DMS 273 (cell line): ENCODE measurements around the gene PKP4.
A peak's percentile ranks its signal among the peaks of the same experiment; 100 is the strongest.

Source experiments
- DNase-seq: peaks from one replicate; lab custom pipeline; 2025; ENCODE audit not compliant: unreplicated experiment; lab: John Stamatoyannopoulos, UW

The PKP4 gene

DNA sequence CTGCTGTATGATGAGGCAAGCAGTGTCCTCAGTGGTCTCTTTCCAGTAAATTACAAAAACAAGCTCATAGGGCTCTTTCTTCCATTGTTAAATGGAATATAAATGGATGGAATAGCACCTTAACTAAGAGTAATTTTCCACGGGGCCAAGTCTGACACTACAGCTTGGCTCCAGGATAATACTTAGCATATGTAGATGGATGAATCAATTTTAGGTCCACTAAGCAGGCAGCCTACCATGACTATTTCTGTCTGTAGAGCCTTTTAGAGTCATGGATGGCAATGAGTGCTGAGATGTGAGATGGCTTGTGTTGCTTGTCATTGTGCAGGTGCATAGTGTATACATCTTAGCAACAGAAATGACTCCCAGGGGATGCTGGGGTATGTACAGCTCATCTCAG, 125.9 kb downstream of the PKP4 start:
- DNase-seq = no peak

DNA sequence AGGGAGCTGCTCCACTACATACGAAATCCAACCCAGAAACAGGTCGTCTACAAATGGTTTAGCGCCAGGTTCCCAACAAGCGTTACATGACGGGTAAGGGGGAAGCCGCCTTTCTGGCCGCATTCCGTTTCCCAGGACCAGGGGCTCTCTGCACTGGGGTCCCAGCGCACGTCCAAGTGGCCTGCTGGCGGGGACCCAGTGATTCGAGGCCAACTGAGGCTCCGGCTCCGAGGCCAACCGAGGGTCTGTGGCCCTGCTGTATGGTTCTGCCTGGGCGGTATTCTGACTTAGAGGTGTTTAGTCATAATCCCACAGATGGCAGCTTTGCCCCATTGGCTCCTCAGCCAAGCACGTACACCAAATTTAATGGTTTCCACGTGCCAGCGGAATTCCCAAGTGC, 127.2 kb downstream of the PKP4 start:
- no peak for DNase-seq

DNA sequence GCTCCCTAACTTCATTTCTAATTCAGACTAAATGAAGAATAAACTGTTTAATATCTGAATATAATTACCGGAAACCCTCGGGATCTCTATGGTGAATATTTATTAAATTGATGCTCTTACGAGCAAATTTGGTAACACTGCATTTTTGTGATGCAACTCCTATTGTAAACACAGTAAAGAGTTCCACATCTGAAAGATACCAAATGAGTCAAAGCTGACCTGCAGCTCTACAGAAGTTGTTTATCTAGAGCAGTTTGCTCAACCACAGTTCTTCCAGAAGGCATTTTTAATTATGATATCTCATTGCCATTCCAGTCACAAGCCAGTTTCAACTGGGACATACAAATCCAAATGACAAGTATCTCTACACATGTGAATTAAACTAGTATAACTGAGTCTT, 129.7 kb downstream of the PKP4 start:
- DNase-seq = no peak

DNA sequence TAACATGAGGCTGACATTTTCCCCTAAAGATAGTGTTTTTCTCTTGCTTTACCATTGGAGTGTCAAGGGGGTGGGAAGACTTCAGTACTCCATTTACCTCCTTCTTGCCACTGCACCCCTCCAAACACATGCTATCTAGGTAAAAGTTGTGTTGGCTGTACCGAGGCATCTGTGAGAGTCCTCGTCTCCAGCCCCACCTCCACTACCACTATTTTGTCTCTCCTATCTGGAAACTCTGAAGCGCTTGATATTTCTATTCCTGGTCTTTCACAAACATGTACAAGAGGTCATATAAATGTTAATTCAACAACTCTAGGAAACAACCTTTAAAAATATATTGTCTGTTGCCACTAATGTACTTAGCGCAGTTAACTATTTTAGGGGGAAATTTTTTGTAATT, 132.6 kb downstream of the PKP4 start:
- DNase-seq = no peak

DNA sequence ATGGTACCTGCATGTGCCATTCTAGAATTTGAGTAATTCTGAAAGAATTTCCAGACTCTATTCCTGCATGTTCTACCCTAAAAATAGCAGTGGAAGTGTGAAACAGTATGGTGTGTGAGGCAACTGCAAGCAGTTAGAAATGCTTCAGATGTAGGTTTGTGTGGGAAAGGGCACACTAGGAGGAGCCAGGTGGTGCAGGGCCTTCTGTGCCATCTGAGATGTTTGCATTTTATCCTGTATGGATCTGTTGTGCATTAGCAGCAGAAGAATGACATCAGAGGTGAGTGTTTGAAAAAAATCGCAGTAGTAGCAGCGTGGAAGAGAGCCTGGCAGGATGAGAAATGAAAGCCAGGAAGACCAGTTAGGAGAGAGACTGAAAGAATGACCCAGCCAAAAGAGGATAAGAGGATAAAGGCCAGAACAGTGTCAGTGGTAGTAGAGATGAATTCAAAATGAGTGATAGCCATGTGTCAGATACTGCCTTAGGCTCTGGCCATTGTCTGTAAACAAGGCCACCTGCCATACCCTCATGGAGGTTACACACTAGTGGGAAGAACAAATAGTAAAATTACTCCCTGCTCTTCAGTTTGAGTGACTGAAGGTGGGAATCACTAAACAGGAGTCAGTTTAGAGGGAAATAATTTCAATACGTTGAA, 142.2 kb downstream of the PKP4 start:
- peak; percentile 24 for DNase-seq

DNA sequence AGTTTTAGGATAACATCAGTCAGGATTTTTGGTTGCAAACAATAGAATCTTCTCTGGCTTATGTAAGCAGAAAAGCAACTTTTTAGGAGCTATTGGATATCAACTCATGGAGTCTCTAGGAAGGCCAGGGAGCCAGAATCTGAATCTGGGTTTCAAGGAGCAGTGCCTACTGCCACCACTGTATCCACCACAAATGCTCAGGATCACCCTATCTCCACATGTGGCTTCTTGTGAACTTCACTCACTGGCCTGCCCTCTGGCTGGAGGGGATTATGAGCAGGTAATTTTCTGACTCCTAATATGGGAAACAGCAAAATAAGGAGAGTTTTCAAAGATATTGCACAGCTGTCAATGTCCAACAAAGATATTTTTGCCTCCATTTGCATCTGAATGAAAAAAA, 142.9 kb downstream of the PKP4 start:
- DNase-seq = no peak

DNA sequence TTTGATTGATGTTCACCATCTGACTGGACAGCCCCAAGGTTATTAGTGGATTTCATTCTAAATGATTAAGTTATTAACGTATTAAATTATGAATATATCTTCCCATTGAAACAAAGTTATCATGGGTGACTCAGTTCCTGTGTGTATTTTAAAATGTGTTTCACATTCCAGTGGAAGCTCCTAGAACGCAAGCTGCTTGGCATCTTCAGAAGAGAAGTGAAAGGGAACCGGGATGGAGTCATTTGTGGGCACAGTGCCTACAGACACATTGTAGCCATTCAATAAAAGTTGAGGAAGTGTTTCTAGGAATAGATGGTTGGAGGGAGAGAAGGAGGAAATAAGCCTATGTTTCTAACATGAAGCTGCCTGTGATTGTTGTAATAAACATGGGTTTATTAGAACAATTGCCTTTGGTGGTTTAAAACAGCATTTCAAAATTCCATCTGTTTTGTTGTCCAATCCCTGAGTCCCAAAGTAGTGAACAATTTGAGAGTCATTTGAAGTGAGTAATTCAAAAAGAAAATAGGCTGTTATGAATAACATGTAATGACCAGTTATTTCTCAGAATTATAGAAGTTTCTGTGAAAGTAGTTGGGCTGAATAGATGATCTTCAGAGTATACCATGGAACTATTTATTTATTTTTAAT, 143.5 kb downstream of the PKP4 start:
- no peak for DNase-seq

DNA sequence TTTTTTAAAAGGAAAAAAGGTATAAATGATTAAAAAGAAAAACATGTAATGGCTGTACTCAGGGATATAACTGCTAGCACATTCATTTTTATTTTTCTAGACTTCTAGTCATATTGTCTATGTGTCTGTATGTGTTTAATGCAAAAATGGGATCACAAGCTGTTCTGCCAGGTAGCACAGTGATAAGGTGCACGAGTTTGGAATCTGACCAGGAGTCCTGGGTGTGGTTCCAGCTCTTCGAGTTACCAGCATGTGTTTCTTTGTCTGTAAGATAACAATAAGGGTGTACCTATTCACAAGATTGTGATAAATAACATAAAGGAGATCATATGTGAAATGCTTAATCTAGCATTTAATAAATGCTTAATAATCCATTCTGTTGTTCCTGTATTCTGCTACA, 145.3 kb downstream of the PKP4 start:
- DNase-seq = no peak

DNA sequence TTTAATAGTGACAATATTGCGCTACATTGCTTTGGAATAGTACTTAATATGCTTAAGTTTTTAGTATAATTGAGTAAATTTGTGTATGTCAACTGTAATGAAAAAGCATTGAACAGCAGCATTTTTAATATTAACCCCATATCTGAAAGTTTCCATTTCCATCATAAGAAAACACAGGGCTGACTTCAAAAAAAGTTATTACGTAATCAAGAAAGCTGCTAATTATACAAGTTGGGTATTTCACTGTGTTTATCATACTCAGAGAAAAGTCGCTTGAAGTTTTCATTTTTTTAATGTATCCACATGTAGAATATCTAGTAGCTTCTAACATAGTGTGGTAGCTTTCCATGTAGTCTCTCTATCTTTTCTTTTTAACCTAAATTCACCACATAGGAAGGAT, 146.5 kb downstream of the PKP4 start:
- no peak for DNase-seq

DNA sequence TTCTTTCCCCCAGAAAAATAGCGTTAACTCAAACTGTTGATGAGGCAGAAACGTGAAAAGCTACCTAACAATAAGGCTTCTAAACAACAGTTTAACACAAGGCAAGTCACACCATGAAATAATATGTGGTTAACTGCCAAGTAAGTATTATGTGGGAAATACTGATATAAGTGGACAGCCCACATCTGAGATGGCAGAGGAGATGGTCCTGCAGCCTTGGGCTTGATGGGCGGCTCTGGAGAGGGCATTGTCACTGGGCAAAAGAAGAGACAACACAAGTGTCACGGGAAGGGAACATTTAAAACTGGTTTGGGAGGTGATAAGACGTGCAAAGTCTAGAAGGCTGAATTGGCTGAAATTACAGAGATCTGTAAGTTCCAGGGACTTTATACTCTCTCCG, 147.2 kb downstream of the PKP4 start:
- no peak for DNase-seq

DNA sequence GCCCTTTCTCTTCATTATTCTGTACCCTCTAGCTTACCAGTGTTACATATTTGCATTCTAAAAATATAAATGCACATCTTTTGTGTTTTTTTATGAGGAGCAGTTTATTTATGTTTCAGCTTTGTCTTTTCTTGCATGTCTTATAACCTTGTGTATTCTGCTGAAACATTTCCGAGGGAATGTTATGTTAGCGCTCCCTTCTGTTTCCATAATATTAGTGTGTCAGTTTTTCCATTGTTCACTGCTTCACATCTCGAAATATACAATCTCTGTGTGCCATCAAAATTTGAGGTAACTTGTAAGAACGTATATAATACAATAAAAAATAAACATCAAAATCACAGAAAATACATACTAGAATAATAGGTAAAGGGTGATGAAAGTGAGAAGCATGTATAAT, 153.3 kb downstream of the PKP4 start:
- no peak for DNase-seq

DNA sequence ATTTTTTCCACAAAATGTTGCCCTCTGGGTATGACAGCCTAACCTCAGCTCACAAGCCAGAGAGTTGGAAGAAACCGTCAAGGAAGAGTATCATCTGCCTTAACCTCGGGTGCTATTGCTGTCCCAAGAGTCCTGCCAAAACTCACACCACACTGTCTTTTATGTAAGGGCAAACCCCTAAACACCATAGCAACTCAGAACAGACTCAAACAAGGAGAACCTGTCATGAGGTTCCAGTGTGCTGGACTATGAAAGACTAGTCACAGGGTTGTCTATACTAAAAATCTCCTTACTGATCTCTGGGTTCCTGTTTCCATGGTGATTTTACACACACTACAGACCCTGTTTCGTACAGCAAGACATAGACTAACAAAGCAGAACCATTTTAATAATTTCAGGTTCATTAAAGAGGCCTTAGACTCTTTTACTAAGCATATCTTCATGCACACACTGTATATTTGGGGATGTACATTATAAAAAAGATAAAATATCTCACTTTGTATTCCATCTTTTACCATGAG, 159.8 kb downstream of the PKP4 start:
- DNase-seq = no peak

DNA sequence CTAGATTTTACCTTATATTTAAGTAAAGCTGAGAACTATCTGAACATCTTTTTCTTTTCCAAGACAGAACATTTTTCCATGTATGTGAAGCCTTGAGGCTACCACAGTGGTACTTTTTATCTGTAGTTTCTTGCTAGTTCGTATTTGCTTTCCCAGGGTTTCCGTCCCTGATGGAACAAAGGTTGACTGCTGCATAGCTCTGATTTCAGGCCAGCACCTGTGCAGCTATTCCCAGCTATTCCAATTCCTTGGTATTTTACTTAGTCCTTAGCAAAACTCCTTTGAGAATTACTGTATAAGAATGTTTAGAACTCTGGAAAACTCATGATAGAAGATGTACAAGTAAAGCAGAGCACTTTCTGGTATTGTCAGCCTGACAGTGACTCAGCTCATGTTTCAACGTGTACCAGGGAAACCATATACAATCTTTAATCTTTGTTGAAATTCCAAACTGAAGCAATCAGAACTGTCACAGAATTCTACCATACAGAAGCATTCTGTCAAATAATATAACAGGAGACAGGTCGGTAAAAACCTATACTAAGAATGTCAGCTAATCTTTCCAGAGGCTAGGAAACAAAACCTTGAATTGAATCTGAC, 162.2 kb downstream of the PKP4 start:
- no peak for DNase-seq

DNA sequence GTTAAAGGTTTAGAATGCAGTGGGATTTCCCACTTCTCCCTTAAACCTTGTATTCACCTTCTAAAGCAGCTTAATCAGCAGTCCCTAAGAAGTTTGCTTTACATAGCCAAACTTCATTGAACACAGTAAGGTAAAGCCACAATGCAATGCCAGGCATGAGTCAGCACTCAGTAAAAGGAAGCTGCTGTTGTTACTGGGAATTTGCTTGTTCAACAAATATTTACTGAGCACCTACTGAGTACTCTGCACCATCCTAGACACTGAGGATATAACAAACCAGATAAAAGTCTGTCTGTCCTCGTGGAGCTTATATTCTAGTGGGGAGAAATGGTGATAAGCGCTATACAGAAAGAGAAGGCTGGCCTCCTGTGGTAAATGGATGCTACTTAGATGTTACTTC, 162.7 kb downstream of the PKP4 start:
- no peak for DNase-seq

DNA sequence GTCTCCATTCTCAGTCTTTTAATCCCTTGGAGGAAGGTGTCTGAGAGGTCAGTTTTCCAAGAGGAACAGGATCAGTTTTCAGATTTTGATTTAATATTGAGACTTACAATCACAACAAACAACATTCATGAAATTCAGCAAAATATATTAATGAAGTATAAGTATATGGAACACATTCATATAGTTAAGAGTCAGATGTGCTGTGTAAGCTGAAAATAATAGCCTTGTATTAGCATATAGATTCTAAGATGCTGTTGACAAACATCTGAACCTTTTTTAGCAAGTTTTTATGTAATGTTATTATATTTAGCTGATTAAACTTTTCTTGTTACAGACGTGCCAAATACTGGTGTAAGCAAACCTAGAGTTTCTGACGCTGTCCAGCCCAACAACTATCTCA, 163.9 kb downstream of the PKP4 start:
- DNase-seq = no peak

DNA sequence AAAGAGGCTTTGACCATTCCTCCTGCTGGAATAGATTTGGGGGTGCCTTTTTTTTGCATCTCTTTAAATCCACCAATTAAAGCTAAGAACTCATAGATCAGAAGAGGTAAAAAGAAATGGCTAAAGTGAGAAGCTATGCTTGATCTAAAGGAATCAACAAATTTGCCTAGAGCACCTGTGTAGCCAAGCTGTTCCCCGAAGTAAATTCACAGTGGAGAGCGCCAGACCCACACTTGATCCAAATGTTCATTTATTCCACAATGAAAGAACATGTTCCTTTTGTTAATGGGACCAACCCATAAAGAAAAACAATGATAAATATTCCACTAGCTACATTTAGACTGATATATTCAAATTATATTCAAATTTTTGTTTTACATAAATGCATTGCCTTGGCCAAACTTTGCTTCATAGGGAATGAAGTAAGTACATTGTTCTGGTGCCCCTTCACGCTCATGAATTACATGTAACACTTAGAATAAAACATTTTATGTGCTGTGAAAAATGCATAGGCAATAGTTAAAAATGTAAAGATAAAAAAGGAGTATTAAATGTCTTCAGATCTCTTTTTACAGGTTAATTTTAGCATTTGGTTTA, 167.4 kb downstream of the PKP4 start:
- DNase-seq = no peak

DNA sequence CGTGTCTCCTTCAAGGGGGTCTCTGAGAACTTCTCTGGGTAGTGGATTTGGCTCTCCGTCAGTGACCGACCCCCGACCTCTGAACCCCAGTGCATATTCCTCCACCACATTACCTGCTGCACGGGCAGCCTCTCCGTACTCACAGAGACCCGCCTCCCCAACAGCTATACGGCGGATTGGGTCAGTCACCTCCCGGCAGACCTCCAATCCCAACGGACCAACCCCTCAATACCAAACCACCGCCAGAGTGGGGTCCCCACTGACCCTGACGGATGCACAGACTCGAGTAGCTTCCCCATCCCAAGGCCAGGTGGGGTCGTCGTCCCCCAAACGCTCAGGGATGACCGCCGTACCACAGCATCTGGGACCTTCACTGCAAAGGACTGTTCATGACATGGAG, 168.2 kb downstream of the PKP4 start:
- DNase-seq = no peak

DNA sequence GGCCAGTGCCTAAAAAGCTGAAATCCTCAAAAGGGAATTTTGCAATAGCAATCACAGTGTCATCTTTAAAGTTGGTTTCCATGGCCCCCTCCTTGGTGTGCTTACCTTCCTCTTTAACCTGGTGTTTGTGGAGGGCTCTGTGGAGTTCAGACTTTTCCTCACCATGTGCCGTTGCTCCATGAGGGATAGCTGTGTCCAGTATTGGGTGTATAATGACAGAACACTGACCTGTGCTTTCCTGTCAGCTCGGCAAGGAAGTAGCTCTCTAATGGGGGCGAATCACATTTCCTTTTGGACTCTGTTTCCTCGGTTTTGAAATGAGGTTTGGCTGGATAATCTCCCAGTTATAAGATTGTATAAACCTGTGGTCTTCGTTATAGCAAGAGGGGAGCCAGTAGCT, 172.4 kb downstream of the PKP4 start:
- no peak for DNase-seq

DNA sequence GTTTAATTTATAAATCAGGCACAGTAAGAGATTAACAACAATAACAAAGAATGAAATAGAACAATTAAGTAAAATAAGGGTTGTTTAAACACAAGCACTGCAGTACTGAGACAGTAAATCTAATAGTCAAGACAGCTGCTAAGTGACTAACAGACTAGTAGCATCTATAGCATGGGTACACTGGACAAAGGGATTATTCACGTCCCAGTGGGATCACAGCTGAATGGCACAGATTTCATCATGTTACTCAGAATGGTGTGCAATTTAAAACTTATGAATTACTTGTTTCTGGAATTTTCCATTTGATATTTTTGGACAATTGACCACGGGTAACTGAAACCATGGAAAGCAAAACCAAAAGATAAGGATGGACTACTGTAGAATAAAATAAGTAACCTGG, 176.5 kb downstream of the PKP4 start:
- no peak for DNase-seq

DNA sequence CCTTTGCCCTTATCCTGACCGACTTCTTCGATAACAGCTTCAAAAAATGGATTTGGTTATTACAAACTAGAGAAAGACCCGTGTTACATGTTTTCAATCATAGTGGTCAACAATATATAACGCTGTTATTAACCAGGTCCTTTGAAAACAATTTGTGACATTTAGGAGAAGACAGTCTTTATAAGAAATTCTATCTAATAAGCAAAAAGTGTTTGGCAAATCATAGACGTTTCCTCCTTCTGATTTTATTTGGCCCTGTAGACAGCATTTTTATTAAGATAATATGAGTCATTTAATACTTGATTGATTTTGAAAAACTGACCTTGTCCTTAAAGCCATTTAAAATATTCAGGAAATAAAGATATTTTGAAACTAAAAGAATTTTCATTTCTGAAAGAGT, 177.9 kb downstream of the PKP4 start:
- no peak for DNase-seq

DNA sequence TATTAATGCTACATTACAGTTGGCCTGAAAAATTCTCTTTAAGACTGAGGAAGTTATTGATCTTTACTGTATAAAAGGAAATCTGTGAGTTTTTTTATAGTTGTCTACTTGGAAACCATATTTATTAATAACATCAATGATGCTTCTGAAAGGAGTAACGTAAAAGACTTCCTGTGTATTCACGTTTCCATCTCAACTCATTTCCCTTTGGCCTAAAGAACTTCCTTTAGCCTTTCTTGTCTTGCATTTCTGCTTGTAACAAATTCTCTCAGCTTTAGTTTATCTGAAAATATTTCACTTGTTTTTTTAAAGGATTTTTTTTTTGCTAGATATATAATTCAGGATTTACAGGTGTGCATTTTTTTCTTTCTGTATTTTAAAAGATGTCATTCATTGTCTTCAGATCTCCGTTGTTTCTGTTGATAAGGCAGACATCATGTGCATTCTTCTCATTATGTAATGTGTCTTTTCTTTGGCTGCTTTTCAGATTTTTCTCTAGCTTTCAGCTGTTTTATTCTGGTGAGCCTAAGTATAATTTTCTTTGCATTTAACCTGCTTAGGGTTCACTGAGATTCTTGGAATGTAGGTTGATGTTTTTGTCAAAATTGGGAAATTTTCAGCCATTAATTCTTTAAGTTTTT, 179.3 kb downstream of the PKP4 start:
- DNase-seq = no peak

DNA sequence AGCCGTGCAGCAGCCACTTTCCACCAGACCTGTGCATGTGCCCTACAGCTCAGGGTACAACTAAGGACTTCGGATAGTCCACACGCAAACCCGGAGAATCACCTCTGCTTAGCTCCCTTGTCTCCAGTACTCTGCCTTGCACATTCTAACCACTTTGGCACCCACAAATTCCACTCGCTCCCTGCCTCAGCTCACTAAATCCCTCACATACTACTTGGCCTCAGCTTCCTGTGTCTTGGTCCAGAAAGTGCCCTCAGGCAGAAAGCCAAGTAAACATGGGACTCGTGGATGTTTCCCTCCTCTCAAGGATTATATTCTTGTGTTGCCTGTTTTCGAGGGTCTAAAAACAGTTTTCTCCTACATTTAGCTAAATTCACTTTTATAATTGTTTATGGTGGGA, 180.6 kb downstream of the PKP4 start:
- DNase-seq = no peak
